Measurements from ENCODE around the gene SSBP2. TPM values are rescaled to one million over a fixed set of nuclear protein-coding genes. Genes with fewer than 3 reads are reported as not detected.

The SSBP2 gene
- total RNA-seq, 1 experiment from 2014 or later: 34.2 TPM

DNA sequence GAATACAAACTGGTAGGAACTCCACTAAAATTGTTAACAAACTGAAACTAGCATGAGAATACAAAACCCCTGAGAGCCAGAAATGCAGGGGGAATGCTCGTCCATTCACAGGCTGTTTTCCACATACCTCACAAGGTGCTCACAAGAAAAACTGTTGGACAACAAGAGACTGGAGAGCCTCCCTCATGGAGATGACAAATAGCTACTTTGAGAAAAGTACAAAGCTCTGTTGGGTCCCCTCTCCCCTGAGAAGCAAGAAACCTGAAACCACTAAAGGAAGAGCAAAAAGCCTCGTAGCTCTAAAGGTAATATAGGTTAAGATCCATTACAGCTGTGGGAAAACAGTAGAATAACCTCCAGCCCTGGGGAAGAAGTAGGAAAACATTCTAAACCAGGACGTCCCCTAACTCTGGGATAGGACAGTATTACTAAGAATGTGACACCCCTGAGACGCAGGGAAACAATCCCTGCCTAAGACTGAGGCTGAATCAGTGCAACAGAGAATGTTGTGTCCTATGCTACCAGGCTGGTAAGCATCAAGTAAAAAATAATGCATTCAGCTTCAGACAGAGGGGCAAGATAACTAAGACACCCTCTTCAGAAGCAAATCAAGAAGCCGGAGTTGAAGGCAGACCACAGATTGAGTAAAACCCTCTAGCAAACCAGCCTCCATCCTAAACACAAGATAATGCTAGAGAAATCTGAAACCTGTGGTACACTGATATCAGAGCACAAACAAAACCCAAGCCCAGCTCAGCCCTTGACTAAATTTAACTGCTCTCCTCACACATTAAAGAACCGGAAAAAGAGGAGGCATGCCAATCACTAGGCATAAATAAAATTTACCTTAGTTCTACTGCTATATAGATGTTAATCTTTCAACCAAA, 160.2 kb downstream of the SSBP2 start:
- DNase-seq (ENCODE audit: low read depth): no peak

DNA sequence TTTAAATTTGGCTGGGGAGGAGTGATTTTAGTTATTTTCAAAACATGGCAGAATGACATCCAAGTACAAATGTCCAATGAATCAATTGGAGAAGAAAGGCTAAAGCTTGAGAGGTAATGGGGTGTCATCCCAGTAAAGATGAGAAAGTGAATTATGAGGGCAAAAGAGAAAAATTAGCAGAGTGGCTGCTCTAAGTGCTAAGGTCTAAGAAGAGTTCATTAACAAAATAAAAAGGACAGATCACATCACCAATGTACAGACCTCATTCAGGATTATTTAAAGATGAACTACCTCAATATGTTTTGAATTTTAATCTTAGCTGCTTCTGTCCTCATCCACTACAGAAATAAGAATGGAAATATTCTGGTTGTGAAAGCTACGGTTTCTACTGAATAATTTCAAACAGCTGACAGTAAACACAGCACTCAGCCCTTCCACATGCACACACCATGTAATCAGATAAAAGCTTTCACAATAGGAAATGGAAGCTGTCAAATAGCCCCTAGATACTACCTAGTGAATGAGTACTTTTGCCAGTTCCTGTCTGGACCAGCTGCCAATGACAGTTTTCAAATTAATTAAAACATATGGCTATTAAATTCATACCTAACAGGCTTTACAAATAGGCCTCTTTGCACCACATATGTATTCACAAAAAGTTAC, 171.5 kb downstream of the SSBP2 start:
- DNase-seq (ENCODE audit: low read depth): no peak

DNA sequence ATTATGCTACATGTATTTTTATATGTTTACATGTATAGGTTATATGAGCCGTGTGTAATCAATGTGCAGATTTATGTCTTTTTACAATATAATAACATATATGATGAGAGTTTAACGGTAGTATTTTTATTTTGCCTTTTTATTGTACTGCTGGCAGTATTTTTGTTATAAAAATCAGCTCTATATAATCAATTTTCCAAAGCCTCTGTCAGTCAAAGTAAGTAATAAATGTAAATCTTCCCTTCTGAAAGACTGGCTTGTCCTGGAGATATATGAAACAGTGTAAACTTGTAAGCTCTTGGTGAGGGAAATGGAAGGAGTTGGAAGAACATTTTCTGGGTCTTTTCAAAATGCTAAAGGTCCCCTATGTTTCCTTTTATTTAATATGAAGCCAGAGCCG, 173.8 kb downstream of the SSBP2 start:
- DNase-seq (ENCODE audit: low read depth): no peak

DNA sequence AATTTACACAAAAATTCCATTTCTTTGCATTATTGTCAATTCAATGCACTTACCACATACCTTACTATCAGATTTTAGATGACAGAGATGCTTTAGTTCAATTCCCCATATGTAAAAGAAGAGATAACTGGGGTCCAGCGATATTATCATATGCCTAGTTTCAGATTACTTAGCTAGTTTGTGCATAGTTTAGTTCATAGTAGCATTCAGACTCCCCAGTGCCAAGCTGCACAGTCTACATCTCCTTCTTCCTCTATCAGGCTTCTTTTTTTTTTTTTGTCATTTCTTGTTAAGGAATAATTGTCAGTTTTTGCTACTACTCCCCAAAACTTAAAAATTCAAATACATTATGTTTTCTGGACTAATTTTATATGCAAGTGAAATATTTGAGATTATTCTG, 175.0 kb downstream of the SSBP2 start:
- no peak for DNase-seq (ENCODE audit: low read depth)

DNA sequence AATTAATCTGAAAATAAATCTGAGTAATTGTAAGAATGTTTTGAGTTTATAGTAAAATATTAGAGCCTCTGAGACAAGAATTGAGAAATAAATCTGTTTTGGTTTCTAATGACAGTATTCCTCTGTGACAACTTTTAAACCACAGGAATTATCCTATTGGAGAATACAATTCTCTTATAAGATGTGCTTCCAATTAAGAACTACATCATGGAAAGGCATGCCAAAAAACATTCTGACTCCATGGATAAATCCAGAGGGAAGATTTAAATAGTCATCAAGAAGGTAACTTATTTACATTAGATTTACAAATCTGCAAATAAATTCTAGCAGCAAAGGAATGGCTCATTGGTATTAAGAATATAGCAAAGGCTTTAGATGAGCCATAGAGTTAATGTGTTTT, 178.7 kb downstream of the SSBP2 start:
- no peak for DNase-seq (ENCODE audit: low read depth)

DNA sequence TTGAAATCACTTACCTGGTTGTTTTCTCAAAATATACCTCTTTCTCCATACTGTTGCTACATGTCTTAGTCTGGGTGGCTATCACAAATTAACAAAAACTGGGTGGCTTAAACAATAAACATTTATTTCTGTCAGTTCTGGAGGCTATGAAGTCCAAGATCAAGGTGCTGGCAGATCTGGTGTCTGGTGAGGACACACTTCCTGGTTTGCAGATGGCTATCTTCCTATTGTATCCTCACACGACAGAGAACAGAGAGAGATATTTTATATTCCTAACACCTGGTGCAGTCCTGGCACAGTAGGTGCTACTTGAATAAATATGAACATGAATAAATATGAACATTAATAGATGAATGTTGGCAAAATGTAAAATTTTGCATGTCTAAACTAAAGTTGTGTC, 192.7 kb downstream of the SSBP2 start:
- no peak for DNase-seq (ENCODE audit: low read depth)

DNA sequence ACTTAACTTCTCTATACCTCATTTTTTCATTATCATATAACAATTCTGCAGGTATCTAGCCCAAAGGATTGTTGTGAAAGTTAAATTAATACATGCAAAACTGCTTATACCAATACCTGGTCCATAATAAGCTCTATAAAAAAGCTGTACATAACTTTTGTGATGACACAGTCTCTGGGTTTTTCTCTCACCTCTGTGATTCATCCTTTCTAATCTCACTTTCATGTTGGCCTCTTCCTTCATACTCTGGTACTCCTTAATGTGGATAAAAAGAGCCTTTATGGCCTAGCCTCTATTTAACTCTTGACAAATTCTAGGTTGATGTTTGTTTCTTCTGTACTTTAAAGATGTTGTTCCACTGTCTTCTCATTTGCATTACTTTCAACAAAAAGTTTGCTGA, 194.1 kb downstream of the SSBP2 start:
- no peak for DNase-seq (ENCODE audit: low read depth)

DNA sequence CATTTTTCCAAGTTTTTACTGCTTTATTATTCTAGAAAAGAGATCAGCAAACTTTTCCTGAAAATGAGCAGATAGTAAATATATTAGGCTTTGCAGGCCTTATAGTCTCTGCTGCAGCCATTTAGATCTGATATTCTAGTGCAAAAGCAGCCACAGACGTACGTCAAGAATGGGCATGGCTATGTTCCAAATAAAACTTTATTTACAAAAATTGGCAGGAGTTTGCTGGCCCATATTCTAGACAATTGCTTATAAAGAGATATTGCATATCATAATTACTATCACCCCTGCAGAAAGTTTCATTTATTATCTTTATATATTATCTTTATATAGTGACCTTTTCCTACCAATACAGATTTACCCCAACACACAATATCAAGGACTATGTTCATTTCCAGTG, 195.0 kb downstream of the SSBP2 start:
- no peak for DNase-seq (ENCODE audit: low read depth)

DNA sequence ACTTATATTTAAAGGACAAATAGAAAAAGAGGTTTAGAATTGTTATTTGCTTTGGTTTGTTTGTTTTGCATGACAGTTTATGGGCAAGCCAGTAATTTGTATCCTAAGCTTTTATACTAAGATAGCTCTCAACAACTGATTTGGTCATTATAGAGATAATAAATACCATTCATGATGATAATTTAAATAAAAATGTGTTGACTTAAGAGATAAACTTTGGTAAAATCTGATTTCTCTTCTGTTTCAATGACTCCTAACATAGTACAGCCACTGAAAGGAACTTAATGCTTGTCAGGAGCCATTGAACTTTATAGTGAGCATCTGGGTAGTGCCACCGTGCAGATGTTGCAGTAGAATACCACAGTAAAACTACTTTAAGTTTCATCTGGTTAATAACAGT, 196.2 kb downstream of the SSBP2 start:
- no peak for DNase-seq (ENCODE audit: low read depth)

DNA sequence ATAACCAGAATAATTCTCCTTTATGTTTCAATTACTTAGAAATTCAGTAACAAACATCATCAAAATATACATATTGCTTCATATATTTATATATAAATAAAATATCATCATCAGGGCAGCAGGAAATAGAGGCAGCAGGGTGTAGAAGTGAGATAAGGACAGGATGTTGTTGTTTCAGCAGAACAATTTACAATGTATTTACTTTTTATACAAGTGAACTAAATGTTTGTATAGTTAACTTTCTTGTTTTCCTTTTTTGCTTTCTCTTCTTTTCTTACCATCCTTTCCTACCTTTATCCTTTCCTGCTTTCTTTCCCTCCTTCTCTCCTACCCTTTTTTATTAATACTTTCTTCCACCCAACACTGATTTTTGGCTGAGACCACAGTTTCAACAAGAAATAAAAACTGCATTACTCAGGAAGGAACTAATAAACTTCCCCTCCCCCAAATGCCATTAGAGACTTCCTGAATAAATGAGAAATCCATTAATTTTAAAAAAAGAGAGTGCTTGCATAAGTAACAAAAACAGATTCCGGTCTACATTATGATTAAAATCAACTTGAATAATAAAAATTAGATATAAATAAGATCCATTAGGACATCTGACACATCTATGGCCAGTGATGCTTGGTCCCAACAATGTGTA, 197.2 kb downstream of the SSBP2 start:
- DNase-seq (ENCODE audit: low read depth): no peak

DNA sequence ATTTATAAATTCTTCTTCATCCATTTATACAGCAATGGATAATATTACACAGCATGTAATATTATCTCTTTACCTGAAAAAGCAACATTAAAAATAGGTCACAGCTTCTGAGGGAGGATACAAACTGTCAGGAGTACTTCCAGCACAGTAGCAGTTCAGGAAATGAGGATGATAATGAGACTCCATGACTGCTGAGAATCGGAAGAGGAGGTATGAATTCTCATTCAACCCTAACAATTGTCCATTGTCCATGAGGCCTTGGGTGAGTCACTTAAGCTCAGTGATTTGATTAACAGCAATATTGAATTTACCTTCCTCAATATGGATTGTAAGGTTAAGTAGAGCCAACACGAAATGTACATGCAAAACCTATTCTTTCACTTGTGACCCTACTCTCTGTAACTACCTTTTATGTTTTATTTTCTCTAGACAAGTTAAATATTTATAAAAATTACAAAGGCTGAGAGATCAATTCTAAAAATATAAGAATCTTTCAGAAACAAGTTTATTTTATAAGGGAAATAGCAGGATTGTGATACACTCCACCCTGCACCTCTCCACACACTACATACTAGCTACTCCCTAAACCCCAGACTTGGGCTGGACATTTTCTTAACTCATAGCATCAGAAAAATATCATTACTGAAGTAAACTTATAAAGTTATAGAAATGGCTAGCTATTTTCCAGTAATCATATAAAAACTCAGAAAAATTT, 197.9 kb downstream of the SSBP2 start:
- no peak for DNase-seq (ENCODE audit: low read depth)

DNA sequence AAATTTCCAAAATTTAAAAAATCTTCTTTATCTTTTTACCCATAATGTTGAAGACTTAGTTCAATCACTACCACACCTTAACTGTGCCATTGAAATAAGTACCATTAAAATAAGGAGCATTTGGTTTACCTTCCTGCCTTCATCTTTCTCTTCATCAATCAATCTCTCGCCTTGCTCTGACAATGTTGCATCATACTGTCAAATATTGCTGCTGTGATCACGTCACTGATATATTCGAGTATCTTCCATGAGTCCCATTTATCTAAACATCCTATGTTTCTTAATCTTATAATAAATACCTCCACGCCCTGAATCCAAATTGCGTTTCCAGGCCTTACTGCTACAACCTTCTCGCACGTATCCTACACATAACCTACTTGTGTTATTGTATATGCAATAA, 201.8 kb downstream of the SSBP2 start:
- no peak for DNase-seq (ENCODE audit: low read depth)

DNA sequence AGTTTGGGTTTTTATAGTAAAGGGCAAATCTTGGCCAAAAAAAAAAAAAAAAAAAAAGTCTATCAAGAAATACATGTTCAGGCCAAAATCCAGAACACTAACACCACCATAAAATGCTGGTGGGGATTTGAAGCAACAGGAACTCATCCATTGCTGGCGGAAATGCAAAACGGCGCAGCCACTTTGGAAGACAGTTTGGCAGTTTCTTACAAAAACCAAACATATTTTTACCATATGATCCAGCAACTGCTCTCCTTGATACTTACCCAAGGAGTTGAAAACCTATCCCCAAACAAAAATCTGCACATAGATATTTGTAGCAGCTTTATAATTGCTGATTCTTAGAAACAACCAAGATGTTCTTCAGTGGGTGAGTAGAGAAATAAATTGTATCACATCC, 203.9 kb downstream of the SSBP2 start:
- no peak for DNase-seq (ENCODE audit: low read depth)

DNA sequence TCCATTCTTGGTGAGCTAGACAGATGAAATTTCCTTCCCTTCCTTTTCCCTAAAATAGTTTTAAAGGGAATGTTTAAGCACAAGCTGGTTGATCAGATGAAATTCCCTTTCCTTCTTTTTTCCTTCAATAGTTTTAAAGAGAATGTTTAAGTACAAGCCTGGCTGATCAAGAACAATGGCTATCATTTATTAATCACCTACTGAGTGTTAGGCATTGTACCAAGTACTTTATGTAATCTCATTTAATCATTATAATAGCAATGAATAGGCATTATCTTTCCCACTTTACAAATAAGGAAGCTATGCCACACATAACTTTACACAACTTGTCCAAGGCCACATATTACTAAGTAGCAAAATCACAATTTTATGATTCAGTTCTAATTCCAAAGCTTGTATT, 205.0 kb downstream of the SSBP2 start:
- DNase-seq (ENCODE audit: low read depth): no peak

DNA sequence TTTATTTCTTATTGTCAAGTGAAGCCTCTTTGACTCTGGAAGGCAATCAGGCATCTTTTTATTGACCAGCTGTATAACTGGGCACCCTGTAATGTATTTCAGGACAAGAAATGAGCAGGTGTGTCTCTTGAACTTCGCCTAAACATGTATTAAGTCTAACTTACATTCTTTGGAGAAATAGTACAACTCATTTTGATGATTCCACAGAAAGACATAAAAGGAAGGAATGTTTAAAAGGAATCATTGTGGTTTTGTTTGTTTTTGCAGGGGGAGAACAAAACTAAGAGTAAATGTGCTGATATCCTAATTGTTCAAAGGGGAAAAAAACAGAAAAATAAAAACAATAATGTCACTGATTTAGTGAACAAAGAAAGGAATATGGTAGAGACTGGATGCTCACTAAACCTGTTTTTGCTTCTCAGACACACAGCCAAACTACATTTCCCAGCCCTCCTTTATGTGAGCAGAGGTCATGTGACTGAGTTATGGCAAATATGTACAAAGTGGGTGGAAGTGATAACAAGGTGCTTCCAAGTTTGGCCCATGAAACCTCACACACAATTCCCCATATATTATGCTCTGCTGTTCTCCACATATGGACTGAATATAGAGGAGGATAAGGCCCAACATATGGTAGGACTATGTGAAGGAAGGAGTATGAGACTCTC, 206.4 kb downstream of the SSBP2 start:
- DNase-seq (ENCODE audit: low read depth): no peak

DNA sequence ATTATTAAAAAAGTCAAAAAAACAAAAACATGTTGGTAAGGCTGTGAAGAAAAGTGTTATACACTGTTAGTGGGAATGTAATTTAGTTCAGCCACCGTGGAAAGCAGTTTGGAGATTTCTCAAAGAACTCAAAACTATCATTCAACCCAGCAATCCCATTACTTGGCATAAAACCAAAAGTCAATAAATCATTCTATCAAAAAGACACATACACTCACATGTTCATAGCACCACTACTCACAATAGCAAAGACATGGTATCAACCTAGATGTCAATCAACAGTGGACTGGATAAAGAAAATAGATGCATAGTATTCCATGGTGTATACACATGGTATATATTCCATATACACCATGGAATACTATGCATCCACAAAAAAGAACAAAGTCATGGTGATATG, 208.7 kb downstream of the SSBP2 start:
- DNase-seq (ENCODE audit: low read depth): no peak

DNA sequence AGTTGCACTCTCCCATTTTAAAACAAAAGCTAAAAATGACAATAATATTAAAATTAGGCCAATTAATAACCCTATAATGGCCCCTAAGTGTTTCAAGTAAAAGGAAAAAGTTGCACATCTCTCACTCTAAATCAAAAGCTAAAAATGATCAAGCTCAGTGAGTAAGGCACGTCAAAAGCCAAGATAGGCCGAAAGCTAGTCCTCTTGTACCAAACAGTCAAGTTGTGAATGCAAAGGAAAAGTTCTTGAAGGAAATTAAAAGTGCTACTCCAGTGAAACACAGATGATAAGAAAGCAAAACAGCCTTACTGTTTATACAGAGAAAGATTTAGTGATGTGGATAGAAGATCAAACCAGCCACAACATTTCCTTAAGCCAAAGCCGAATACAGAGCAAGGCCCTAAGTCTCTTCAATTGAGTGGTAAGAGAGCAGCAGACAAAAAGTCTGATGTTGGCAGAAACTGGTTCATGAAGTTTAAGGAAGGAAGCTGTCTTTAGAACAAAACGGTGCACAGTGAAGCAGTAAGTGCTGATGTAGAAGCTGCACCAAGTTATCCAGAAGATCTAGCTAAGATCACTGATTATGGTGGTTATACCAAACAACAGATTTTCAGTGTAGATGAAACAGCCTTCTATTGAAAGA, 212.9 kb downstream of the SSBP2 start:
- DNase-seq (ENCODE audit: low read depth): no peak

DNA sequence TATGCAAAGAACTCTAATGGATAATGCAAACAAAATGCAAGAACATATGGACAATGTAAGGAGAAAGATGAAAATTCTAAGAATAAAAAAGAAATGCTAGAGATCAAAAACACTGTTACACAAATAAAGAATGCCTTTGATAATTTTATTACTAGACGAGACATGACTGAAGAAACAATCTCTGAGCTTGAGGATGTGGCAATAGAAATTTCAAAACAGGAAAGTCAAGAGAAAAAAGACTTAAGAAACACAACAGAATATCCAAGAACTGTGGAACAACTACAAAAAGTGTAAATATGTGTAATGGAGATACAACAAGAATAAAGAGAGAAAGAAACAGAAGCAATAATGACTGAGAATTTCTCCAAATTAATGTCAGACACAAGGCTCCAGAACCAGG, 216.5 kb downstream of the SSBP2 start:
- DNase-seq (ENCODE audit: low read depth): no peak

DNA sequence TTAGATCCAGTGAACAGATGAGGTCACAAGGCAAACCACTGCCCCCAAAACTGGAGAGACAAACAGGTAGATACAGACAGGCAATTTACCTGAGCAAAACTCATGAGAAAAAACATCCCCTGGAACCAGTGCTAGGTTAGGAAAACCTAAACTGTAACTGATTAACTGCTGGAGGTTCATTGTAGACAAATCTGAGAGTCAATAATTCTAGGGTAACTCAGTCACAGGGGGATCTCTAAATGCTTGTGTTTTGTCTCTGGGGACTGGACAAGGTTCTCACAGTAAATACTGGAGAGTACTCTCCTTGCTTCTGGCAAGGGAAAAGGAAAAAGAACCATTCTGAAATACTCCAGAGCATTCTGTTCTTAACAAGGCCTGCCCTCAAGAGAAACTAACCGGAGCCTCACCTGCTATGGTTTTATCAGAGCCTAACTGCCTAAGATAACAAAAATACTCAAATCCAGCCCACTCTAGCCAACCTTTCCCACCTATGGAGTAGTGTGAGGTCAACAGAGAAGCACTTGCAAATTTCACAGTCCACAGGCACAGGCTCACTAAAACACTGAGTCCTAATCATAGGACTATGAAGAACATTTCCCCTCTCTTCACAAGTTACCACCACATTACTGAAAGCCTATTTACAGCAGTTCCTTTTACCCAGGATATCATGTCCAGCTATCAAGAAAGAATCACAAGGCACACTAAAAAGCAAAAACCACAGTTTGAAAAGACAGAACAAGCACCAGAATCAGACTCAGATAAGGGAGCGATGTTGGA, 217.1 kb downstream of the SSBP2 start:
- no peak for DNase-seq (ENCODE audit: low read depth)

DNA sequence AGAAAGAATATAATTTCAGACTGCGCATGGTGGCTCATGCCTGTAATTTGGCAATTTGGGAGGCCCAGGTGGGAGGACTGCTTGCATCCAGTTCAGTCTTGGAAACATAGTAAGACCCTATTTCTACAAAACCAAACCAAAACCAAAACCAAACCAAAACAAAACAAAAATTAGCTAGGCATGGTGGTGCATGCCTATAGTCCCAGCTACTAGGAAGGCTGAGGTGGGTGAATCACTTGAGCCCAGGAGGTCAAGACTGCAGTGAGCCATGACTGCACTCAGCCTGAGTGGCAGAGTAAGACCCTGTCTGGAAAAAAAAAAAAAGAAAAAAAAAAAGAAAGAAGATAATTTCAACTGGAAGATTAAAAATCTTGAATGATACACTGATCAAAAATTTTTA, 220.0 kb downstream of the SSBP2 start:
- DNase-seq (ENCODE audit: low read depth): peak; percentile 52

All from M059J (cell line).